Measurements from ENCODE around the gene ZNF792.

Gene ZNF792

DNA sequence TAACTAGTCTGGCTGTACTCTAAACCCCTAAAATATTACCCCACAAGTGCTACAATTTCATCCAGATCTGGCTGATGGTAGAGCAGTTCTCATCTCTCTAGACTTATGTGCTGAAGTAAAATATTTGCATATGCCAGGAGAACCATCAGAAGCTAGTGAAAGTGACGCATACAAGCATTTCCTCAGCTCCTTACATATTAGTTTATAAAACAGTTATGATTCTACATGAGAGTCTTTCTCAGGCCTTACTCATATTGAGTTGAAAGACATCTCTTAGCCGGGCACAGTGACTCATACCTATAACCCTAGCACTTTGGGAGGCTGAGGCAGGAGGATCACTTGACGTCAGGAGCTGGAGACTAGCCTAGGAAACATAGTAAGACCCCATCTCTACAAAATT, 53.3 kb downstream of the ZNF792 start:
- Histone ChIP-seq H3K4me1 (ENCODE audit: insufficient read depth, low read length, severe bottlenecking) (no peaks in the 10 kb centered on the region), H3F3A (ENCODE audit: insufficient read depth, low read length) (no peaks in the 10 kb centered on the region), H3K9ac (ENCODE audit: low read length) (no peak overlapping the region), H3K79me2 (ENCODE audit: insufficient read depth, low read length) (no peaks in the 10 kb centered on the region), H3K4me3 (ENCODE audit: low read depth, low read length, poor library complexity, severe bottlenecking) (no peak overlapping the region), H3K27ac (ENCODE audit: low read depth, low read length, poor library complexity, severe bottlenecking) (no peak overlapping the region), H2AFZ (ENCODE audit: low read length) (no peak overlapping the region), H3K36me3 (ENCODE audit: insufficient read depth, low read length) (no peaks in the 10 kb centered on the region), H4K20me1 (ENCODE audit: insufficient read depth, low read length) (no peaks in the 10 kb centered on the region), H3K27me3 (ENCODE audit: insufficient read depth, low read length) (no peaks in the 10 kb centered on the region), H3K4me2 (ENCODE audit: low read length) (no peak overlapping the region), H3K9me3 (ENCODE audit: low read length) (no peaks in the 10 kb centered on the region), H3K9me2 (ENCODE audit: low read depth, low read length) (no peaks in the 10 kb centered on the region)
- TF ChIP-seq EZH2 (IDR thresholded peaks at IDR 0.05; ENCODE audit: borderline replicate concordance, low read length), result no peak
- TF ChIP-seq, protein P1, sequence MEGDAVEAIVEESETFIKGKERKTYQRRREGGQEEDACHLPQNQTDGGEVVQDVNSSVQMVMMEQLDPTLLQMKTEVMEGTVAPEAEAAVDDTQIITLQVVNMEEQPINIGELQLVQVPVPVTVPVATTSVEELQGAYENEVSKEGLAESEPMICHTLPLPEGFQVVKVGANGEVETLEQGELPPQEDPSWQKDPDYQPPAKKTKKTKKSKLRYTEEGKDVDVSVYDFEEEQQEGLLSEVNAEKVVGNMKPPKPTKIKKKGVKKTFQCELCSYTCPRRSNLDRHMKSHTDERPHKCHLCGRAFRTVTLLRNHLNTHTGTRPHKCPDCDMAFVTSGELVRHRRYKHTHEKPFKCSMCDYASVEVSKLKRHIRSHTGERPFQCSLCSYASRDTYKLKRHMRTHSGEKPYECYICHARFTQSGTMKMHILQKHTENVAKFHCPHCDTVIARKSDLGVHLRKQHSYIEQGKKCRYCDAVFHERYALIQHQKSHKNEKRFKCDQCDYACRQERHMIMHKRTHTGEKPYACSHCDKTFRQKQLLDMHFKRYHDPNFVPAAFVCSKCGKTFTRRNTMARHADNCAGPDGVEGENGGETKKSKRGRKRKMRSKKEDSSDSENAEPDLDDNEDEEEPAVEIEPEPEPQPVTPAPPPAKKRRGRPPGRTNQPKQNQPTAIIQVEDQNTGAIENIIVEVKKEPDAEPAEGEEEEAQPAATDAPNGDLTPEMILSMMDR (IDR thresholded peaks at IDR 0.05; ENCODE audit: low read length), result no peak
